Stimulated activated CD4-positive, alpha-beta T cell treated with anti-CD3 and anti-CD28 coated beads, Interleukin-1b, Interleukin-23, amount 100 ng/mL, for 48 hours (primary cell): ENCODE measurements around the gene VPS37B.

Source experiments
- DNase-seq: peaks from one replicate; pipeline ENCODE4 v3.0.0-alpha.2; 2020

The VPS37B gene

DNA sequence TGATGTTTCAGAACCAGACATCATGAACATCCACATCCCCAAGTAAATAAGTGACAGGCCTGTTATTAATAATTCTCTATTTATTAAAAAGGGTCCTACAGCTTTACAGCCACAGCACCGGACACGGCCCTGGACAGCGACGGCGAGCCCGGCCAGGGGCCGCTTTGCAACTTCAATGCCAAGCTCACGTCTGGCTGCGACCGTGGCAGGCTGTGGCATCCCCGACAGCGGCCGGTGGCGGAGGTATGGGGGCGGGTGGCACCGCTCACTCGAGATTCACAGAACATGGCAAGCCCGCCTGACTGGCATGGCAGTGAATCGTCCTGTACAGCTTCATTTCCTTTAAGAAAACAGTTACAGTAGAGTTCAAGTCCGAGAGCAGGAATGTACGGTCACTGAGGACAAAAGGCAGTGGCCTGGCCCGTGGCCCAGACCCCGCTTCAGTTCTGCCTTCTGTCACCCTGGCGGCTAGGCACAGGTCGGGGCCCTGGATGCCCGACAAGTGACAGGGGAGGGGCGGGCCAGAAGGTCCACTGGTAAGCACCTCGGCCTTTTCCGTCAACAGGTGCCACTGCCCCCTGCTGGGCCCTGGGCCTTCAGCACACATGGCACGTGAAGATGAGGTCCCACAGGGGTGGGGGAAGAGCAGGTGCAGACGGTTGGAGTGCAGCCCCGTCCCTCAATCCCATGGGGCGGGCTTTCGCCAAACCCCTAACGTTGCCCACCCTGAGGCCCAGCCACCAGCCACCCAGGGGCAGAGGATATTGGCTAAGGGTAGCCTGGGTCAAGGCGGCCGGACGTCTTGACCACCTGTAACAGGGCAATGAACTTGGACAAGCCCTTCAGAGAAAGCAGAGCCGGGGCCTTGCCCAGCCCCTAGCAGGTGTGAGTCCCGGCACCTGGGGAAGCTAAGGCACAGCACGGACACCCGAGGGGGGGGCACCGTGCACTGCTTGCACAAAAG, 30.4 kb downstream of the VPS37B start:
- DNase-seq: no peak

GRCh38 chr12:122864894-122865253, 31.1 kb downstream of the VPS37B start:
- no peak for DNase-seq

GRCh38 chr12:122862872-122863701, 32.8 kb downstream of the VPS37B start:
- no peak for DNase-seq

DNA sequence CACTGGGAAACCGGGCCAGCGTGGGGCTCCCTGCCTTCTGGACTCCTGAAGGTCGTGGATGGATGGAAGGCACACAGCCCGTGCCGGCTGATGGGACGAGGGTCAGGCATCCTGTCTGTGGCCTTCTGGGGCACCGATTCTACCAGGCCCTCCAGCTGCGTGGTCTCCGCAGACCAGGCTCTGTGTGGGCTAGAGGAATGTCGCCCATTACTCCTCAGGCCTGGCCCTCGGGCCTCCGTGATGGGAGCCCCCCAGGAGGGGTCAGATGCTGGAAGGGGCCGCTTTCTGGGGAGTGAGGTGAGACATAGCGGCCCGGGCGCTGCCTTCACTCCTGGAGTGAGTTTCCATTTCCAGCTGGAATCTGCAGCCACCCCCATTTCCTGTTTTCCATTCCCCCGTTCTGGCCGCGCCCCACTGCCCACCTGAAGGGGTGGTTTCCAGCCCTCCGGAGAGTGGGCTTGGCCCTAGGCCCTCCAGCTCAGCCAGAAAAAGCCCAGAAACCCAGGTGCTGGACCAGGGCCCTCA, 33.8 kb downstream of the VPS37B start:
- DNase-seq: no peak

- DNase-seq: no peak
Measured at GRCh38 chr12:122861587-122861970, 34.3 kb downstream of the VPS37B start.

- no peak for DNase-seq
Measured at GRCh38 chr12:122860854-122861586, 34.9 kb downstream of the VPS37B start.

GRCh38 chr12:122860040-122860853, 35.7 kb downstream of the VPS37B start:
- DNase-seq: peak; percentile 80

DNA sequence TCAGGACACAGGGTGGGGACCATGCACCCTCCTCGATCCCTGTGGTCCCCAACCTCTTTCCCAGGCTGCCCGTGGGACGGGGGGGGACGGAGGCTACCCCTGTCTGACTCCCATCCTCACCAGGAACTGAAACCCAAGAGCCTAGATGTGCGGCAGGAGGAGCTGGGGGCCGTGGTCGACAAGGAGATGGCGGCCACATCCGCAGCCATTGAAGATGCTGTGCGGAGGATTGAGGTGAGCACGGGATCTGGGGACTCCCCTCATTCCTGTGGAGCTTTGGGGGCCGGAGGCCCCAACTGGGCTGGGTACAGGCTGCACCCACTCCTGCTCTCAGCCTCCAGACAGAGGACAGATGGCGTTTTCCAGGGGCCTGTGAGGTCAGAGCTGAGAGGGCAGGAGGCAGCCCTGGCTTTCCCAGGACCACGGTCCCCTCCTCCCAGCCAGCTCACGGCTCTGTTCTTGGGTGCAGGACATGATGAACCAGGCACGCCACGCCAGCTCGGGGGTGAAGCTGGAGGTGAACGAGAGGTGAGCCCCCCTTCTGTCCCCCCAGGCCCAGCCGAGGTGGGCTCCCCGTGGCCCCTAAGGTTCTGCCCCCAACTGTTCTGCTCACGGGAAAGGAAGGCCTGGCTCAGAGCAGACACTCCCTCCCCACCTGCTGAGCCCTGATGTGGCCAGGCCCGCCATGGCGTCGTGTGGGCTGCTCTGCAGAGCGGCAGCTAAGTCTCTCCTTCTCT, 36.5 kb downstream of the VPS37B start:
- DNase-seq: no peak

DNA sequence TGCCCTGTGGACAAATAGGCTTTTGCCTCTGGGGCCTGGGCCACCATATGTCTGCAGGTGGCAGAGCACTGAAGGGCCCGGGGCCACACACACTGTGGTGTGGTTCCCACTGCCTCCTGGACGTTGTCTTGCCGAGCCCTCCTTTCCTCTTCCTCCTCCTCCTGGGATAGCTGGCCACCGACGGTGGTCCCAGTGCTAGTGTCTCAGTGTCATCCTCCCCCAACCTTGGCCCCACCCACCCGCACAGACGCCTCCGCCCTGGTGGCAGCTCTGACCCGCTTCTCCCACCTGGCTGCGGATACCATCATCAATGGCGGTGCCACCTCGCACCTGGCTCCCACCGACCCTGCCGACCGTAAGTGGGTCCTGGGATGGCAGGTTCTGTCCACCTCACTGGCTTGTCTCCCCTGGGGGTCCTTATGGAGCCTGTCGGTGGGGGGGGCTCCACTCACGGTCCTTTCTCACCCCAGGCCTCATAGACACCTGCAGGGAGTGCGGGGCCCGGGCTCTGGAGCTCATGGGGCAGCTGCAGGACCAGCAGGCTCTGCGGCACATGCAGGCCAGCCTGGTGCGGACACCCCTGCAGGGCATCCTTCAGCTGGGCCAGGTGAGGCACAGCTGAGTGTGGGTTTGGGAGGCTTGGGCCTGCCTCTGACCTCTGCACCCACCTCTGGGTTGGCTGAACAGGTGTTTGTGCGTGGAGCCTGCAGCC, 37.2 kb downstream of the VPS37B start:
- no peak for DNase-seq

DNA sequence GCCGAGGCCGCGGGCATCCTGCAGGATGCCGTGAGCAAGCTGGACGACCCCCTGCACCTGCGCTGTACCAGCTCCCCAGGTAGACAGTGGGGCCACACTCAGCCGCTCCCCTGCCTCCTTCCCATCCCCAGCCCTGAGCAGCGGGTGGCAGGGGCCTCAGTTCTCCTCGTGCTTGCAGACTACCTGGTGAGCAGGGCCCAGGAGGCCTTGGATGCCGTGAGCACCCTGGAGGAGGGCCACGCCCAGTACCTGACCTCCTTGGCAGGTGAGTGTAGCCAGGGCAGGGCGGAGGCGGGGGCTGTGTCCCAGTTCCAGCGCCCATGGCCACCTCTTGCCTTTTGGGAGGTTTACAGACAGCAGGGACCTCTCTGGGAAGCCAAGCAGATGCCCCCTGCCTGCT, 37.8 kb downstream of the VPS37B start:
- no peak for DNase-seq

DNA sequence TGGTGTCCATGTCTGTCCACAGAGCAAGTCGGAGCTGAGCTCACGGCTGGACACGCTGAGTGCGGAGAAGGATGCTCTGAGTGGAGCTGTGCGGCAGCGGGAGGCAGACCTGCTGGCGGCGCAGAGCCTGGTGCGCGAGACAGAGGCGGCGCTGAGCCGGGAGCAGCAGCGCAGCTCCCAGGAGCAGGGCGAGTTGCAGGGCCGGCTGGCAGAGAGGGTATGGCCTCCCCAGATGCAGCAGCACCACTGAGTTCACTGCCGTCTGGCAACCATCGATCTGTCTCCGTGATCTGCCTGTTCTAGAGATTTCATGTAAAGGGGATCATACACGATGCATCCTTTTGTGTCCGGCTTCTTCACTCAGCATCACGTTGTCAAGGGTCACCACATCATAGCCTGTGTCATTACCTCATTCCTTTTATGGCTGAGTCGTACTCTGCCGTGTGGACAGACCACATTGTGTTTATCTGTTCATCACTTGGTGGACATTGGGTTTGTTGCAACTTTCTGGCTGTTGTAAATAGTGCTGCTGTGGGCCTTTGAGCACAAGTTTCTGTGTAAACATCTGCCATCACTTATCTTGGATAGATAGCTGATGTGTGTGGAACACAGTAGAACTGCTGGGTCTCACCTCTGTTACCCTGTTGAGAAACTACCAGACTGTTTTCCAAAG, 38.8 kb downstream of the VPS37B start:
- DNase-seq: no peak

DNA sequence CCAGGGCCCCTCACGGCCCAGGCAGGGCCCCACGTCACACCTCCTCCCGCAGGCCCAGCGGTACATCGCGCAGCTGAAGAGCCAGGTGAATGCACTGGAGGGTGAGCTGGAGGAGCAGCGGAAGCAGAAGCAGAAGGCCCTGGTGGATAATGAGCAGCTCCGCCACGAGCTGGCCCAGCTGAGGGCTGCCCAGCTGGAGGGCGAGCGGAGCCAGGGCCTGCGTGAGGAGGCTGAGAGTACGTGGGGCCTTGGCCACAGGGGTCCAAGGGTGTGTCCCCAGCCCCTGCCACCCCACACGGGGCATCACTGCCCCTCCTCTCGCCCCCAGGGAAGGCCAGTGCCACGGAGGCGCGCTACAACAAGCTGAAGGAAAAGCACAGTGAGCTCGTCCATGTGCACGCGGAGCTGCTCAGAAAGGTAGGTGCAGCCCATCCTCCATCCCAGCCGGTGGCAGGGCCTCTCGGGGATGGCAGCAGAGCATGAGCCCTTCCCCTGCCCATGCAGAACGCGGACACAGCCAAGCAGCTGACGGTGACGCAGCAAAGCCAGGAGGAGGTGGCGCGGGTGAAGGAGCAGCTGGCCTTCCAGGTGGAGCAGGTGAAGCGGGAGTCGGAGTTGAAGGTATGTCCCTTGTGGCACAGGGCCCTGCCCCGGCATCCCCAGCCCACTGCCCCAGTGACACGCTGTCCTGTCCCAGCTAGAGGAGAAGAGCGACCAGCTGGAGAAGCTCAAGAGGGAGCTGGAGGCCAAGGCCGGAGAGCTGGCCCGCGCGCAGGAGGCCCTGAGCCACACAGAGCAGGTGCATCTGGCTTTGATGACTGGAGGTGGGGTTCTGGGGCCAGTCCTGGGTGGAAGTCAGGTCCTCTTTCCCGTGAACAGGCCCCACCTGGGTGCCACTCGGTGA, 39.7 kb downstream of the VPS37B start:
- DNase-seq: no peak

GRCh38 chr12:122855071-122855829, 40.7 kb downstream of the VPS37B start:
- no peak for DNase-seq

DNA sequence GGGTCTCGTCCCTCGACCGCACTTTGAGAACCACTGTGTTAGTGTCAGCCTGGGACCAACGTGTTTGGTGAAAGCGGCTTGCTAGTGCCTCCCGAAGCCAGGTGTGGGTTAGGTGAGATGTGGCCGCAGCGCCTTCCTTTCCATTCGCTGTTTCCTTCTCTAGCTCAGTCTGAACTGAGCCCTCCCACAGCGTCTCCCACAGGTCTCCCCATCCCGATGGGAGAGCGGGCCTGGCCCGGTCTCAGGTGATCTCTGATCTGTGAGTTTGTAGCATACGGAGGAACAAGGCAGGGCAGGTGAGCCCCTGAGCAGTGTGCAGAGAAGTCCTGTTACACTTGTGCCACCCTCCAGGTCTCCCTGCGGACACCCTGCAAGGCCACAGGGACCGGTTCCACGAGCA, 41.4 kb downstream of the VPS37B start:
- no peak for DNase-seq

- DNase-seq: no peak
Measured at GRCh38 chr12:122853582-122854245, 42.2 kb downstream of the VPS37B start.

GRCh38 chr12:122852336-122853275, 43.3 kb downstream of the VPS37B start:
- no peak for DNase-seq
